ENCODE data around the gene CRYL1. TPM values are rescaled to one million over a fixed set of nuclear protein-coding genes. Genes with fewer than 3 reads are reported as not detected.
A peak's percentile ranks its signal among the peaks of the same experiment; 100 is the strongest.

Gene CRYL1
- total RNA-seq, 1 donor from 2014 or later, result 24.9 TPM

DNA sequence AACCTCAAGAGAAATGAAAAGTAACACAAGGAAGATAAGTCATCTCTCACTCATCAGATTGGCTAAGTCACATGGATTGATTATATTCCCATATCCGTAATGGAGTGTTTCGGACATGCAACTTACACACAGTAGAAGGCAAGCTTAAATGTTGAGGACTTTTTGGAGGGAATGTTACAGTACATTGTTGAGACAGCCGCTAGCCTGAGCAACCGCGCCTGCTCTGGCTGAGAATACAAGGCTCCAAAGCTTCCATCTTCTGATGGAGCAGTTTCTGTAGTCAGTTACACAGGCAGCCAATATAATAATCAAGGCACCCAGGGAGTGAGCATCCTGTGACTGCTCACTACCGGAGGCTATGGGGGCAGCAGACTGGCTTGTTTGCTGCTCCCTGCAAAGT lies 1.0 kb upstream of the CRYL1 start:
- H3K27me3 ChIP-seq (ENCODE audit: low read depth), result no peaks in the 10 kb centered on the region
- H3K27ac ChIP-seq, result peak overlapping the region; percentile 87
- H3K36me3 ChIP-seq, result no peaks in the 10 kb centered on the region
- peaks cover 19% of the 10 kb centered on the region for H3K4me1 ChIP-seq
- intact Hi-C loops (cut with DNase I), result no loop called here
- no peak for DNase-seq
- H3K9me3 ChIP-seq, result no peaks in the 10 kb centered on the region
- TF ChIP-seq, protein P1, sequence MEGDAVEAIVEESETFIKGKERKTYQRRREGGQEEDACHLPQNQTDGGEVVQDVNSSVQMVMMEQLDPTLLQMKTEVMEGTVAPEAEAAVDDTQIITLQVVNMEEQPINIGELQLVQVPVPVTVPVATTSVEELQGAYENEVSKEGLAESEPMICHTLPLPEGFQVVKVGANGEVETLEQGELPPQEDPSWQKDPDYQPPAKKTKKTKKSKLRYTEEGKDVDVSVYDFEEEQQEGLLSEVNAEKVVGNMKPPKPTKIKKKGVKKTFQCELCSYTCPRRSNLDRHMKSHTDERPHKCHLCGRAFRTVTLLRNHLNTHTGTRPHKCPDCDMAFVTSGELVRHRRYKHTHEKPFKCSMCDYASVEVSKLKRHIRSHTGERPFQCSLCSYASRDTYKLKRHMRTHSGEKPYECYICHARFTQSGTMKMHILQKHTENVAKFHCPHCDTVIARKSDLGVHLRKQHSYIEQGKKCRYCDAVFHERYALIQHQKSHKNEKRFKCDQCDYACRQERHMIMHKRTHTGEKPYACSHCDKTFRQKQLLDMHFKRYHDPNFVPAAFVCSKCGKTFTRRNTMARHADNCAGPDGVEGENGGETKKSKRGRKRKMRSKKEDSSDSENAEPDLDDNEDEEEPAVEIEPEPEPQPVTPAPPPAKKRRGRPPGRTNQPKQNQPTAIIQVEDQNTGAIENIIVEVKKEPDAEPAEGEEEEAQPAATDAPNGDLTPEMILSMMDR (IDR thresholded peaks at IDR 0.05), result no peak
- H3K4me3 ChIP-seq, result peak overlapping the region; percentile 95
- no peak for ATAC-seq

DNA sequence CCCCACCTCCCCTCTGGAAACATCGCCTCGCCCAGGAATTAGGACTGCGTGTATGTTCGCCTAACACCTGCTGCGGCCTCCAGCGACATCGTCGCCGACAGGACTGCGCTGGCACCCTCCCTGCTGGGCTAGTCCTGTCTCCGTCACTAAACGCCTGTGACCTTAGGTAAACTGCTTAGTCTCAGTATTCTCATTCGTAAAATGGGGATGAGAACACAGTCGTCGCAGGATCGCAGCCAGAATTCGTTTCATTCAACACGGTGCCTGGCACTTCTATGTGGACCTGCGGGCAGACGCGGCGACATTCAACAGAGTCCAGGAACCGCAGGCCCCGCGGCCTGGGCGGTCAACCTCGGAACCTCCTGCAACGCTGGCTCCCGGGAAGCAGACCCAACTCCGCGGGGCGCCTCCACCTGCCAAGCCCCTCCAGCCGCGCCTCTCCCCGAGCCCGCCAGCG lies 485 bp downstream of the CRYL1 start:
- Histone ChIP-seq H3K4me1 (peaks cover 19% of the 10 kb centered on the region), H3K36me3 (no peaks in the 10 kb centered on the region), H3K9me3 (no peaks in the 10 kb centered on the region), H3K27me3 (ENCODE audit: low read depth) (no peaks in the 10 kb centered on the region), H3K27ac (peak overlapping the region; percentile 87), H3K4me3 (peak overlapping the region; percentile 95)
- intact Hi-C loops (cut with DNase I), result no loop called here
- peak; percentile 65 for DNase-seq
- peak; percentile 51 to 54 for ATAC-seq
- TF ChIP-seq, protein P1 (IDR thresholded peaks at IDR 0.05), result no peak

DNA sequence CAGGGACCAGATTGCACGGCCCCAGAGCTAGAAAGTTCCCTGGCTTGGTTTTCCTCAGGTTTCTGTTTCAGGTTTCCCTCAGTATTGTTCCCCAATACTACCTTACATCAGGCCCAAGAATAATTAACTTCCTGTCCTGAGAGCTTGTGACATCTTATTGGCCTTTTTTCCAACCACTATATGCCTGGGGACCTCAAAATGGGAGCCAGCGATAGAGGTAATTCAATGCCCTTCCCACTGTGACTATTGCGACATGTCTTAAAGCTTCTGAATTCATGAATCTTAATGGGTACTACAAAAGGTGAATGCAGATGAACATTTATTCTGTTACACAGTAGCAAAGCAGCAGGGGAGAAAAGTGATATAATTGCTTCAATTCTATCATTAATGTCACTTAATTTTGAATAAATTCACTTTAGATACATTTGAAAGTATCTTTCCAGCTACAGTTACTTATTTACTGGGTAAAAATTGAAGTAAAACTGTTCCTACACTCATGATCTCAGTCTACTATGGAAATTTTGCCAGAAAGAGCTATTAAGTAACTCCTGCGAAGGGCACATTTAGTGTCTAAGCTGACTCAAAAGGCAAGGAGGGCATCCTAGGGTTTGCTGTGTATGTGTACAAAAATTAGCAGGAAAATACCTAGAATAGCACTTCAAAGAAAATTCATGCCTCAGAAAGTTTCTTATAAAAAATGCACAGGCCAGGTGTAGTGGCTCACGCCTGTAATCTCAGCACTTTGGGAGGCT lies 4.1 kb downstream of the CRYL1 start:
- DNase-seq (no peak), ATAC-seq (no peak)
- Histone ChIP-seq H3K4me3 (no peak overlapping the region), H3K9me3 (no peaks in the 10 kb centered on the region), H3K27me3 (ENCODE audit: low read depth) (no peaks in the 10 kb centered on the region), H3K36me3 (no peaks in the 10 kb centered on the region), H3K27ac (no peak overlapping the region), H3K4me1 (peaks cover 13% of the 10 kb centered on the region)
- intact Hi-C loops (cut with DNase I), result no loop called here
- TF ChIP-seq, protein P1 (IDR thresholded peaks at IDR 0.05), result no peak

DNA sequence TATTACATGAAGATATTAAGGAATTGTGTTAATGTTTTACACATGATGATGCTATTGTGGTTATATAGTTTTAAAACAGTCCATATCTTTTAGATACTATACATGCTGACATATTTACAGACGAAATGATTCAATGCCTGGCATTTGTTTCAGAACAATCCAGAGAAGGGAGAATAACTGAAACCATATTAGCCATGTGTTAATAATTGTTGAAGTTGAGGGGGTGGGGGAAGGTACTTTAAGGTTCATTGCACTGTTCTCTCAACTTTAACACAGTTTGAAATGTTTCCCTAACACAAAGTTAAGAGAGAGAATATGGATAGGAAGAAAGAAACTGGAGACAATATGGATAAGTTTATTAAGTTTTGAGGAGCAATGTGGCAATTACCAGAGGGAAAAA lies 5.8 kb downstream of the CRYL1 start:
- peaks cover 4% of the 10 kb centered on the region for H3K4me1 ChIP-seq
- DNase-seq (no peak), ATAC-seq (no peak)
- no peak overlapping the region for H3K4me3 ChIP-seq
- no peak overlapping the region for H3K27ac ChIP-seq
- H3K9me3 ChIP-seq, result no peaks in the 10 kb centered on the region
- H3K27me3 ChIP-seq (ENCODE audit: low read depth), result no peaks in the 10 kb centered on the region
- TF ChIP-seq, protein P1 (IDR thresholded peaks at IDR 0.05), result no peak
- no peaks in the 10 kb centered on the region for H3K36me3 ChIP-seq
- intact Hi-C loops (cut with DNase I), result no loop called here

DNA sequence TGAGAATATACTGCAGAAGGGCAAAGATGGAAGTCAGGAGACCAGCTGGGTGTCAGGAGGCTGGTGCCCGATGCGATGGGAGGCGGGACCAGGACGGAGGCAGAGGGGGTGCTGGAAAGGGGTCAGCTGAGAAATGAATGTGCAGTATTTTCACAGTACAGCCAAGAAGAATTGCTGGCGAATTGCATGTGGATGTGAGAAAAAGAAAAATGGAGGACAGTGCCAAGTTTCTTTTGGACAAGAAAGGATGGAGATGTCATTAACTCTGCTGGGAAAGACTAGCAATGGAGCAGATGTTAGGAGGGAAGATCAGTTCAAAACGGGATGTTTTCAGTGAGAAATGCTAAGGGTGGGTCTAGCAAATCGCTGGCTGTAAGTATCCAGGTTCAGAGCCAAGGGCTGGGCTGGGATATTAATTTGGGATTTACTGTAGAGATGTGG lies 7.0 kb downstream of the CRYL1 start:
- no peak overlapping the region for H3K4me3 ChIP-seq
- no peaks in the 10 kb centered on the region for H3K4me1 ChIP-seq
- H3K9me3 ChIP-seq, result no peaks in the 10 kb centered on the region
- no peak for ATAC-seq
- intact Hi-C loops (cut with DNase I), result no loop called here
- no peak for DNase-seq
- H3K27me3 ChIP-seq (ENCODE audit: low read depth), result no peaks in the 10 kb centered on the region
- no peaks in the 10 kb centered on the region for H3K36me3 ChIP-seq
- TF ChIP-seq, protein P1 (IDR thresholded peaks at IDR 0.05), result no peak
- H3K27ac ChIP-seq, result no peak overlapping the region

Data from lower lobe of right lung (tissue), 2 donors.